ENCODE data around the gene FAM240A. TPM values are rescaled to one million over a fixed set of nuclear protein-coding genes. Genes with fewer than 3 reads are reported as not detected.

Gene FAM240A
- total RNA-seq, 4 donors from 2014 or later: 0.64 TPM; not detected in 3

- H3K27me3 ChIP-seq: no peaks in the 10 kb centered on the region
- H3K4me3 ChIP-seq: no peak overlapping the region
- no peak for DNase-seq (ENCODE audit: low spot score in 2 of 2)
- H3K9me3 ChIP-seq: no peaks in the 10 kb centered on the region
- peaks cover 20% of the 10 kb centered on the region for H3K4me1 ChIP-seq
- TF ChIP-seq CTCF (IDR thresholded peaks at IDR 0.05) (no peak), EP300 (IDR thresholded peaks at IDR 0.05) (no peak), POLR2AphosphoS5 (IDR thresholded peaks at IDR 0.05) (no peak), POLR2A (IDR thresholded peaks at IDR 0.05) (no peak)
- H3K36me3 ChIP-seq: no peaks in the 10 kb centered on the region
- WGBS: 70% methylated on average over 2 of the region's 2 CpGs
- H3K27ac ChIP-seq: no peak overlapping the region
Observed at GRCh38 chr3:46624533-46624932, 12.2 kb downstream of the FAM240A start.

GRCh38 chr3:46624975-46625490 lies 12.7 kb downstream of the FAM240A start:
- 93% methylated on average over 3 of the region's 3 CpGs for WGBS
- no peak overlapping the region for H3K27ac ChIP-seq
- H3K4me3 ChIP-seq: no peak overlapping the region
- no peaks in the 10 kb centered on the region for H3K36me3 ChIP-seq
- no peak for DNase-seq (ENCODE audit: low spot score in 2 of 2)
- TF ChIP-seq POLR2A (IDR thresholded peaks at IDR 0.05) (no peak), POLR2AphosphoS5 (IDR thresholded peaks at IDR 0.05) (no peak), CTCF (IDR thresholded peaks at IDR 0.05) (no peak), EP300 (IDR thresholded peaks at IDR 0.05) (no peak)
- peaks cover 20% of the 10 kb centered on the region for H3K4me1 ChIP-seq
- H3K27me3 ChIP-seq: no peaks in the 10 kb centered on the region
- no peaks in the 10 kb centered on the region for H3K9me3 ChIP-seq

- Histone ChIP-seq H3K4me3 (no peak overlapping the region), H3K36me3 (no peaks in the 10 kb centered on the region), H3K9me3 (no peaks in the 10 kb centered on the region), H3K4me1 (peaks cover 26% of the 10 kb centered on the region), H3K27ac (no peak overlapping the region), H3K27me3 (no peaks in the 10 kb centered on the region)
- no peak for TF ChIP-seq CTCF (IDR thresholded peaks at IDR 0.05)
- no peak for TF ChIP-seq POLR2AphosphoS5 (IDR thresholded peaks at IDR 0.05)
- no peak for TF ChIP-seq POLR2A (IDR thresholded peaks at IDR 0.05)
- no peak for TF ChIP-seq EP300 (IDR thresholded peaks at IDR 0.05)
- DNase-seq (ENCODE audit: low spot score in 2 of 2): no peak
- WGBS: 89% methylated on average over 4 of the region's 4 CpGs
Observed at GRCh38 chr3:46626039-46626438, 13.7 kb downstream of the FAM240A start.

GRCh38 chr3:46627078-46627477 lies 14.8 kb downstream of the FAM240A start:
- Histone ChIP-seq H3K9me3 (no peaks in the 10 kb centered on the region), H3K4me3 (no peak overlapping the region), H3K36me3 (no peaks in the 10 kb centered on the region), H3K4me1 (peaks cover 26% of the 10 kb centered on the region), H3K27me3 (no peaks in the 10 kb centered on the region), H3K27ac (no peak overlapping the region)
- TF ChIP-seq POLR2AphosphoS5 (IDR thresholded peaks at IDR 0.05) (no peak), CTCF (IDR thresholded peaks at IDR 0.05) (no peak), POLR2A (IDR thresholded peaks at IDR 0.05) (no peak), EP300 (IDR thresholded peaks at IDR 0.05) (no peak)
- no peak for DNase-seq (ENCODE audit: low spot score in 2 of 2)
- 80% methylated on average over 1 of the region's 1 CpG for WGBS

- no peaks in the 10 kb centered on the region for H3K27me3 ChIP-seq
- peak overlapping the region; percentile 68 for H3K27ac ChIP-seq
- DNase-seq (ENCODE audit: low spot score in 2 of 2): no peak
- no peak for TF ChIP-seq POLR2AphosphoS5 (IDR thresholded peaks at IDR 0.05)
- TF ChIP-seq CTCF (IDR thresholded peaks at IDR 0.05): no peak
- TF ChIP-seq EP300 (IDR thresholded peaks at IDR 0.05): no peak
- TF ChIP-seq POLR2A (IDR thresholded peaks at IDR 0.05): no peak
- WGBS: 19% methylated on average over 10 of the region's 10 CpGs
- H3K4me3 ChIP-seq: no peak overlapping the region
- H3K4me1 ChIP-seq: peaks cover 26% of the 10 kb centered on the region
- H3K9me3 ChIP-seq: no peaks in the 10 kb centered on the region
- H3K36me3 ChIP-seq: no peaks in the 10 kb centered on the region
Observed at GRCh38 chr3:46628901-46629369, 16.6 kb downstream of the FAM240A start.
